Left renal pelvis (tissue), 4 donors: ENCODE results near the gene C11orf24. TPM values are rescaled to one million over a fixed set of nuclear protein-coding genes. Genes with fewer than 3 reads are reported as not detected.

Experiments used
- DNase-seq, 4 donors: peaks; one replicate each; pipeline ENCODE4 v3.0.0-alpha.2; 2013; ENCODE audit warnings: low read depth in 4 of 4, low spot score in 3 of 4
- polyA plus RNA-seq, 4 donors: library from polyadenylated mRNA; unstranded; fragments of 120-200 nt; gene quantifications; one replicate each; pipeline ENCODE4 v1.2.1, GENCODE V29; 2013; ENCODE audit not compliant: insufficient read length in 4 of 4

Gene C11orf24
- 10 to 100 TPM; 24.6 to 46.9 (median 26.9) TPM for polyA plus RNA-seq

GRCh38 chr11:68271781-68272608 lies at the start of gene C11orf24:
Gene C11orf24, minus strand, starts transcription at chr11:68271973. Its CDS starts 8,206 bp downstream, at chr11:68263767.
- DNase-seq, result peak; percentile 77 to 88 (median 86)

DNA sequence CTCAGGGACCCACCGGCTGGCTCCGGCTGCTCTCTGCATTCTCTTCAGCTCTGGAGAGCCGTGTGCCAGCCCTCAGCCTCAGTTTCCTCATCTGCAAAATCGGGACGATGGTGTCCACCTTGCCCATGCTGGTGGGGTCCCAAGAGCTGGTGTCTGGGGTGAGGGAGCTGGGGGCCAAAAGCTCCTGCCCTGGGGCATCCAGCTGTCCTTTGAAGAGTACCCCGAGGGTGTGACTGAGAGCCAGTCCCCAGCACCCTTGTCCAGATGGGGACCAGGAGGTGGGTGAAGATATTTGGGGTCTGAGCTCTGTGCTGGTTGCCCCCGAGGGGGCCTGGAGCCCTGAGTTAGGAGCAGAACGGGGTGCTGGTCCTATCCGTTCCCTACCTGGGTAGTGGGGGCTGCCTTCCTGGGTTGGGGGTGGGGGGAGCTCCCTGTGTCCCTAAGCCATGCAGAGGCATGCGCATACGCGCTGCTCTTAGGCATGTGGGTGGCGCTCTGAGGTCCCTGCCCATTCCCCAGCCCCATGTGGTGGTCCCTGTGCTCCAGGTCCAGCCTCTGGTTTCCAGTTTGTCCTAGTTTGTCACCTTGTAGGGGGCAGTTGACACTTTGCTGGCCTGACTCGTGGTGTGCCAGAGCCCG lies 45.5 kb upstream of the C11orf24 start:
- no peak for DNase-seq

DNA sequence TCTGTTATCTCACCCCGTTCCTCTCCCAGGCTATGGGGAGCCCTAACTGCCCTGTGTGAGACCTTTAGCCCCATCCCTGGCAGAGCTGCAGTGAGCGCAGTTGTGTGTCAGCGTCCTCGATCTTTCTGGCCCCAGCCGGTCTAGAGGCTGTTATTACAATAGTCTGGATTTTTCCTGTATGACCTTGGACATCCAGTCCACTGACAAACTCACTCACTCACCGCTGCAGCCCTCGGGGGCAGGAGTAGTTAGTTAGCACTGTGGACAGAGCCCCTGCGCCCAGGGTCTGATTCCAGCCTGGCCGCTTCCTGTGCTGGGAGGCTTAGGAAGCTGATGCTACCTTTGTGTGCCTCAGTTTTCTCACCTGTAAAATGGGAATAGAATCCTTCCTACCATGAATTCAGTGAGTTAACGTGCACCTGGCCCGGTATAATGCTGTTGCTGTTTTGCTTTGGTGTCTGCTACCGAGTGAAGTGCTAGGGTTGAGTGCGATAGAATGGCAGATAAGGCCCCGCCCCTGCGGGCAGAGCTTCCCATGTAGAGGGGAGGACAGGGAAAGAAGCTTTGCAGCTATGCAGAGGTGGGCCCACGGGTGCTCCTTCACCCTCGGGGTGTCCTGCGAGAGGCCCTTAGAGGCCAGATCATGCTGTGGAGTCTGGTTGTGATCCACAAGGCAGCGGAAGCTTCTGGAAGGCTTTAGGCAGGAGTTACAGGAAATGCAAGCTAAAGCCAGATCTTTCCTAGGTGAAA lies 43.6 kb upstream of the C11orf24 start:
- DNase-seq, result no peak

- no peak for DNase-seq
Measured at GRCh38 chr11:68314203-68315170, 42.7 kb upstream of the C11orf24 start.

DNA sequence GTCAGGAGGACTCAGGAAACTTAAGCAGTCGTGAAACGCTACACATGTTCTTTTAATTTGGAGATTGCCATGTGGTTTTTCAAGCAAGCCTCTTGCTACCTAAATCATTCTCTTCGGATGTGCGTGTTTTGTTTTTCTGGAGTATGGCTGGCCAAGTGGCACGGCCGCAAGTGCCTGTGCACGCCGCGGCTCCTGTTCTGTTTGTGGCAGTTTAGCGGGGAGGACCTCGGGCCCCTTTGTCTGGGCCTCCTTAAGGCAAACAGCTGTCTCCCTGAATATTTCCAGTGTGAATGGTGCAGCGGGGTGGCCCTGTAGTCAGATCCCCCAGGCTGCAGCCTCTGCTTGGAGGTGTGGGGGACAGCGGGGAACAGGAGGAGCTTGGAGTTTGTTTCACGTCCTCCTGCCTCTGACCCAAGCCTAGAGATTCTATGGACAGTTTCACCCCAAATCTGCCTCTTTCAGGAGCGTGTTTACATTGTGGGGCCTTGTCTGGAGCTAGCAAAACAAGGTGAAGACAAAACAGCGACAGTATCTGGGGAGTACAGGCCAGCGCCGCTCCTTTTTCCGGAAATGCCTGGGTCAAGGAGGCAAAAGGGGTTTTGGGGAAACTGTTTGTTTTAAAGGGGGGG lies 41.9 kb upstream of the C11orf24 start:
- DNase-seq, result no peak

- no peak for DNase-seq
Measured at GRCh38 chr11:68312780-68313573, 41.2 kb upstream of the C11orf24 start.

- no peak for DNase-seq
Measured at GRCh38 chr11:68312117-68312779, 40.5 kb upstream of the C11orf24 start, which contains the start of gene LRP5. Gene LRP5, plus strand, starts transcription at chr11:68312591. Its CDS starts 124 bp downstream, at chr11:68312715.

DNA sequence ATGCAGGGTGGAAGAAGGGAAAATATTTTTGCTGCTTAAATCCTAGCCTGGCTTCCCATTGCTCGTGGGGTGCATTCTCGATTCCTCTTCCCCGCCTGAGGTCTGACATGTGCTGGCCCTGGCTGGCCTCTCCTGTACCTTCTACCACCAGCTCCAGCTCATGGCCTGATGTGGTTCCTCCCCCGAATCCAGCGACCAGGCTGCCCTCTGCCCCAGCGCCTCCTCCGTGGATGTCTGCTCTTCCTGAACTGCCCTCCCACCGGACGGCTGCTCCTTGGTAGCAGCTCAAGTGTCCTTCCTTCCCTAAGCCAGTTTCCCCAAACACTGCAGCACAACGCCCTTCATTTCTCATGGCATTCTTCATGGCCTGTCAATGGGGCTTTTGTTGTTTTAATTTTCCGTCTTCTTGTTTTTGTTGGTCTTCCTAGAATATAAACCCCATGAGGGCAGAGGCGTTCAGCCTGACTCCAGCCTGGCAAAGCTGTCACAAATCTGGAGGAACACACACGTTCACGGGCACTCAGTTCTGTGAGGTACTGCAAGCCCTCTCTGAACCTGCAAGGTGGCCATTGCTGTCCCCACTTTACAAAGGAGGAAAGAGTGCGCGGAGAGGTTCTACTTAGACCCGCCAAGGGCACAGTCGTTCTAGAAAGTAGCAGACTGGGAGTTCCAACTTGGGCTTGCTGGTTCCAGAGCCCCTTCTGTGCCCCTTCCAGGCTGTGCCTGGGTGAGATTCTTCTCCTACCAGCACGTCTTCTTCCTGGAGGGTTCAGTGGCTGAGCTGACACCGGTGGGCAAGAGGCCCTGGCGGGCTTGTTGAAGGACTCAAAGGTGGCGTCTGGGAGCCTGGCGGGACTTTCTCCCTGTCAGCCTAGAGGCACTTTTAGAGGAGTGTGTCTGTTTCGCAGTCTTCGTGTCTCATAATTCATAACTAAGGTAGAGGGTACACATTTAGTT lies 39.7 kb upstream of the C11orf24 start:
- DNase-seq, result no peak

GRCh38 chr11:68309621-68310185 lies 37.9 kb upstream of the C11orf24 start:
- DNase-seq, result no peak

DNA sequence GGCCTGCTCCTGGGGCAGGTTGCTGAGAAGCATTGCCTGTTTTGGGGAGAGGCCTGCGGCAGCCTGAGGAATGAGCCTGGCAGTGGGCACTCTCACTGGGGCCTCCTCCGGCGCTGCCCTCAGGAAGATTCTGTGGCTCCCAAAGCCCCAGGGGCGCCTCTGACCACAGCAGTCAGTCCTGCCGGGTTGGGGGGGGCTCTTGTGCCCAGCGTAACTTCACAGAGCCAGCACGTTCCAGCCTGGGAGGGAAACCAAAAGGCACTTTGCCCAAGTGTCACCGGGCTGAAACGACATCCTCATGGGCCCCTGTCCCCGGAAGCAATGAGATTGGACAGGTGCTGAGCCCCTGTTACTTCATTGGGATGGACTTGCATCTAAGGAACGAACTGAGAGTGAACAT lies 36.3 kb upstream of the C11orf24 start:
- no peak for DNase-seq

DNA sequence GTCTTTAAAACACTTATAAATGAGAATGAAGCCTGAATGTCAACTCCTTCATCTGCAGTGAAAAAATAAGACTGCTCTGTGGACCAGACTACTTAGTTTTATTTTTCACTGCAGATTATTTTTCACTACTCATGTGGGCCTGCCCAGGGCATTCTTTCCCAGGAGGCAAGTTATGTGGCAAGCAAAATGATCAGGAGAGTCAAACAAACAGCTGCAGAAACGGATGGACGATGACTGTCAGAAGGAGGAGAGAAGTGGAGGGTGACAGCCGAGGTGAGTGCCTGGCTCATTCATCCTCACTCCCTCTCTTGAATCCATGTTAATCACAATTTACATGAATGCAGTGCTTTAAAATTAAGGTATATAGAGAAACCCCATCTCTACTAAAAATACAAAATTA lies 34.9 kb upstream of the C11orf24 start:
- DNase-seq, result no peak

DNA sequence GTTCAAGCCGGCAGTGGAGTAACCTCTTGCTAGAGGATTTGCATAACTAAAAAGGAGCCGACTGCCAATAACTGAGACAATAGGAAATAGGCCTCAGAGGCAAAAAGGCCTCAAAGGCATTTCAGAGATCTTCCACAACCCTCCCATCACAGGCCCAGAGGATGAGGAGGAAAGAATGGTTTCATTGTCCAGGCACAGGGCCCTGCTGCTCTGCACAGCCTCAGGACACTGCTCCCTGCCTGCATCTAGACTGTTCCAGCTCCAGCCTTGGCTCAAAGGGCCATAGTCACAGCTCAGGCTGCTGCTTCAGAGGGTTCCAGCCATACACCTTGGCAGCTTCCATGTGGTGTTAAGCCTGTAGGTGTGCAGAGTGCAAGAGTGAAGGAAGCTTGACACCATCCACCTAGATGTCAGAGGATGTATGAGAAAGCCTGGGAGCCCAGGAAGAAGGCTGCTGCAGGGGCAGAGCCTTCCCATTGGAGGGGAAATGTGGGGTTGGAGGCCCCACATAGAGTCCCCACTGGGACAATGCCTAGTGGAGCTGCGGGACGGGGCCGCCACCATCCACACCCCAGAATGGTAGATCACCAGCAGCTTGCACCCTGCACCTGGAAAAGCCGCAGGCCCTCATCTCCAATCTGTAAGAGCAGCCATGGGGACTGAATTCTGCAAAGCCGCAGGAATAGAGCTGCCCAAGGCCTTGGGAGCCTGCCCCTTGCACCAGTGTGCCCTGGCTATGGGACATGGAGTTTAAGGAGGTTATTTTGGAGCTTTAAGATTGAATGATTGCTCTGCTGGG lies 32.4 kb upstream of the C11orf24 start:
- DNase-seq, result no peak

DNA sequence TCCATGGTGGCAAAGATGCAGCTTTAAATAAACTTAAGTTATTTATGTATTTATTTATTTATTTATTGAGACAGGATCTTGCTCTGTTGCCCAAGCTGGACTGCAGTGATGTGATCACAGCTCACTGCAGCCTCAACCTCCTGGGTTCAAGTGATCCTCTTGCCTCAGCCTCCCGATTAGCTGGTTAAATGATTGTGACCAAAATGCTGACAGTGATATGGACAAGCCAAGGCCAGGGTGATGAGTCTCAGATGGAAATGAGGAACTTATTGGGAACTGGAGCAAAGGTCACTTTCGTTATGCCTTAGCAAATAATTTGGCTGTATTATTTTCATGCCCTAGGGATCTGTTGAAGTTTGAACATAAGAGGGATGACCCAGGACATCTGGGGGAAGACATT lies 31.3 kb upstream of the C11orf24 start:
- no peak for DNase-seq

GRCh38 chr11:68302670-68303069 lies 30.9 kb upstream of the C11orf24 start:
- DNase-seq, result no peak

DNA sequence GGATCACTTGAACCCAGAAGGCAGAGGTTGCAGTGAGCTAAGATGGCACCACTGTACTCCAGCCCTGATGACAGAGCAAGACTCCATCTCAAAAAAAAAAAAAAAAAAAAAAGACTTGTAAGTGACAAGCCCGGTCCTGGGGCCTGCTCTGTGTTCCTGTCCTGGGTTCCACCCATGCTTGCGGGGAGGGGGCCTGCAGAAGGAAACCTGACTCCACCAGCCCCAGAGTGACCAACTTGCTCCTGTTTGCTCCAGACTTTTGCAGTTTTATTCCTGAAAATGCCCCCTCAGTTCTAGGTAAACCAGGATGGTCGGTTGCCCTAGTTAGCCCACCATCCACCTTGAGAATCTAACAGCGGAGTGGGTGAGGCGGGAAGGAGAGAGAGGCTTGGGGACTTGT lies 30.5 kb upstream of the C11orf24 start:
- DNase-seq, result no peak
